SIG-M5 treated with dmso at 0.1 percent for 504 hours (cell line): ENCODE data around the gene PTPN13.
"Not testable (repeated sequence)": the region's sequence is repeated elsewhere in the genome, so short reads cannot be mapped to it uniquely, and the experiment has no call there.

Source experiments
- DNase-seq: peaks from one replicate; lab custom pipeline; 2025; ENCODE audit not compliant: unreplicated experiment; lab: John Stamatoyannopoulos, UW

The PTPN13 gene

GRCh38 chr4:86688026-86688425, 93.9 kb downstream of the PTPN13 start:
- no peak for DNase-seq

GRCh38 chr4:86704601-86705000, 110.5 kb downstream of the PTPN13 start:
- no peak for DNase-seq

GRCh38 chr4:86706923-86707597, 112.9 kb downstream of the PTPN13 start:
- DNase-seq: no peak

GRCh38 chr4:86717651-86718050, 123.5 kb downstream of the PTPN13 start:
- DNase-seq: no peak

GRCh38 chr4:86718152-86718551, 124.0 kb downstream of the PTPN13 start:
- DNase-seq: no peak

GRCh38 chr4:86719149-86719548, 125.0 kb downstream of the PTPN13 start:
- not testable (repeated sequence) for DNase-seq

GRCh38 chr4:86720508-86721068, 126.5 kb downstream of the PTPN13 start:
- no peak for DNase-seq

- no peak for DNase-seq
Measured at GRCh38 chr4:86721412-86721811, 127.3 kb downstream of the PTPN13 start.

- no peak for DNase-seq
Measured at GRCh38 chr4:86730310-86730709, 136.2 kb downstream of the PTPN13 start.

GRCh38 chr4:86737244-86737643, 143.1 kb downstream of the PTPN13 start:
- DNase-seq: no peak

GRCh38 chr4:86741846-86742245, 147.7 kb downstream of the PTPN13 start:
- no peak for DNase-seq

GRCh38 chr4:86744570-86744969, 150.5 kb downstream of the PTPN13 start:
- DNase-seq: no peak

GRCh38 chr4:86749121-86749520, 155.0 kb downstream of the PTPN13 start:
- no peak for DNase-seq

GRCh38 chr4:86755388-86755787, 161.3 kb downstream of the PTPN13 start:
- no peak for DNase-seq

- DNase-seq: no peak
Measured at GRCh38 chr4:86757468-86757867, 163.4 kb downstream of the PTPN13 start.

GRCh38 chr4:86759298-86759697, 165.2 kb downstream of the PTPN13 start:
- no peak for DNase-seq

- DNase-seq: no peak
Measured at GRCh38 chr4:86762649-86763048, 168.5 kb downstream of the PTPN13 start.

GRCh38 chr4:86769794-86770193, 175.7 kb downstream of the PTPN13 start:
- DNase-seq: no peak

- no peak for DNase-seq
Measured at GRCh38 chr4:86771141-86771540, 177.0 kb downstream of the PTPN13 start.

- DNase-seq: no peak
Measured at GRCh38 chr4:86775061-86775460, 180.9 kb downstream of the PTPN13 start.

- DNase-seq: no peak
Measured at GRCh38 chr4:86778175-86778574, 184.1 kb downstream of the PTPN13 start.

- no peak for DNase-seq
Measured at GRCh38 chr4:86788826-86789225, 194.7 kb downstream of the PTPN13 start.

- DNase-seq: no peak
Measured at GRCh38 chr4:86791126-86791525, 197.0 kb downstream of the PTPN13 start.
